Ecto neural progenitor cell (in vitro differentiated cells): ENCODE data around the gene DLGAP1.
"Not testable (repeated sequence)": the region's sequence is repeated elsewhere in the genome, so short reads cannot be mapped to it uniquely, and the experiment has no call there.

ENCODE experiments used
- DNase-seq: peaks from one replicate; pipeline ENCODE4 v3.0.0-alpha.2; 2018; ENCODE audit warnings: low spot score

Gene DLGAP1

GRCh38 chr18:4077204-4077603 is 377.9 kb downstream of the DLGAP1 start:
- DNase-seq: no peak

DNA sequence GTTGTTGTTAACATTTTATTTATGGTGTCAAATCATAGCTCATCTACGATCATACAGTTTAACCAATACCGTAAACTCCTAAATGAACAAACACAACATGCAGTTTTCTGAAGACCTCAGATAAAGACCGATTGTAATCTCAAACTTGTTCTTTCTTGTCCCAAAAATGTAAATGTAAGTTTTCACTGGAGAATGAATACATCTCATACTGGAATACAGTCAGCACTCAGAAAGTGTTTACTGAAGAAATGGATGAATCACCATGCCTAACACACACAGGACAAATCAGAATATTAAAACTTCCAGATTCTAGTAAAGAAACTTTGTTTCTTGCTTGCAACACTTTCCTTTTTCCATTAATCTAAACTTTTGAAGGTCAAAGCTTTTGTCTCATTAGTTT is 380.5 kb downstream of the DLGAP1 start:
- DNase-seq: no peak

DNA sequence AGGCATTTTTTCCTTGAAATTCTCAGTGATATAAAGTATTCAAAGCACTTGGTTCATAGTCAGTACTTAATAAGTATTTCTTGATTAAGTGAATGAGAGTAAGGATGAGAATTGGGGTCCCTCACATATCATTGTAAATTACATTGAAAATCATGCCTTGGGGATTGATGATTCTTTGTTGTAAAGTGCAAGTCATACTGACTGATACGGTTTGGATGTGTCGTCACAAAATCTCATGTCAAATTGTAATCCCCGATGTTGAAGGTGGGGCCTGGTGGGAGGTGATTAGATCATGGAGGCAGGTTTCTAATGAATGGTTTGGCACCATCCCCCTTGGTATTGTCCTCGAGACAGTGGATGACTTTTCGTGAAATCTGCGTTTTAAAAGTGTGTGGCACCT is 385.9 kb downstream of the DLGAP1 start:
- DNase-seq: no peak

GRCh38 chr18:4068552-4069158 is 386.5 kb downstream of the DLGAP1 start:
- no peak for DNase-seq

- DNase-seq: no peak
Measured at GRCh38 chr18:4063545-4063944, 391.6 kb downstream of the DLGAP1 start.

GRCh38 chr18:4060427-4061281 is 394.5 kb downstream of the DLGAP1 start:
- no peak for DNase-seq

DNA sequence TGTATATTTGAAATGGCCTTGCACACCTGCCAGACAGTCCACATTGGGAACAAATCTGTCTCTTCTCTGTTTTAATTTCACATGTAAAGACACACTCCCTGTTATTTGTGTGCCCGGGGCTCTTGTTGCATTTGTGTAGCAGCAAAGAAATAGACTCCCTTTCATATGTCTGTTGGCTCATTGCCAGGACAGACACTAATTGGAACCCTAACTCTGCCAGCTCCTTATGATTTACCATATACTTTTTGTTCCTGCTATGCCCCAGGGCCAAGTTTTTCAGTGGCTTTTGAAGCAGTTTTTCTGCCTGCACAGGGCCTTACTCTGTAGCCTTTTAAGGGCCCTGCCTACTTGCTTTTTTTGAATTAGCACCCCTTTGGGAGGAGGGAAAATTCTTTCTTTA is 396.9 kb downstream of the DLGAP1 start:
- DNase-seq: no peak

DNA sequence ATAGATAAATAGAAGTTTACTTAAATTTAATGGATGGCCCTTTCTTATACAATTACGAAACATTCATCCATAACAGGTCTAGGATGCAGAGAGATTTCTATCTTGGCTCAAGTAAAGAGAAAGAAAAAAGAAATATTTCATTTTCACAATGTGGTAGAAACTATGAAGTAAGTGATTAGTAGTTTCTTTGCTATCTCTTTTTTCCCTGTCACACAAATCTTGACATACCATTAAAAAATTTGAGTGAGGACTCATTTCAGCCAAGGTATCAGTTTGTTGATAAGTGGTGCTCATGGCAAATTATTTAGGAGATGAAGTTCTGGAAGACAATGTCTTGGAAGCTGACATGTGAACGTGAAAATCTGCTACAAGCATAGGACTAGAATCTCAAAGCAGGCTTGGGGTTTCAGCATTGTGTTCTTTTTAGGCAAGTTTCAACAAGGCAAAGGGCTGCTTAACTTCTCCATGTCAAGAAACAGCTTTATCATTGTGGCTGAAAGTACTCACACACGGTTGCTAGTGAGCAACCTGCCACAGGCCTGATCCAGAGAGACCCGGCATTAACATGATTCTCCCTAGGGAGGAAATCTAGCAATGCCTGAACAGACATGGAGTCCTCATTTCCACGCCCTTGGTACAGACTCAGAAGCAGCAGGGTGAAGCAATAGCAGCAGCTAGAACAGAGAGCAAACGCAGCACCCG is 414.6 kb downstream of the DLGAP1 start:
- DNase-seq: no peak

DNA sequence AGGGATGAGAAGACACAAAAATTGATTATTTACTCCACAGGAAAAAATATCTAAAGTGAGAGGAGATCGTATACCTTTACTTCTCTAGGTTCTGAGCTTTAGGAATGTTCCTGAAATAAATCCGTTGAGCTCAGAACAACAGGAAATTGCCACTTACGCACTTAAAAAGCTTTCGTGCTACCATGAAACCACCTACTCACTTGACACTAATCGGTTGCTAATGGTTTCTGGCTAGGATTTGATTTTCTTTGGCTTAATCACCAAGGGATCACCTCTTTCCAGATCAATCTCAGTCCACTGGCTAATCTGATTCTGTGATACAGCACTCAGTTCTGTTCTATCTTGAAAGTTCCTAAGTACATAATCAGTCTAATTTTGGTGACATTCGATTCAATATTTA is 419.6 kb downstream of the DLGAP1 start:
- DNase-seq: no peak

DNA sequence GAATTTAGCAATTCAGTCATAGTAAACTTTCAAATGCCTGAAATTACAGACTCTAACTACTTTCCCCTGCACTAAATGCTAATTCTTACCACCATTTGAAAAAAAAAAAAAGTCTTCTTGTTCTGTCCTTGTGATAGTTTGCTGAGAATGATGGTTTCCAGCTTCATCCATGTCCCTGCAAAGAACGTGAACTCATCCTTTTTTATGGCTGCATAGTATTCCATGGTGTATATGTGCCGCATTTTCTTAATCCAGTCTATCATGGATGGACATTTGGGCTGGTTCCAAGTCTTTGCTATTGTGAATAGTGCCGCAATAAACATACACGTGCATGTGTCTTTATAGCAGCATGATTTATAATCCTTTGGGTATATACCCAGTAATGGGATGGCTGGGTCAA is 420.3 kb downstream of the DLGAP1 start:
- DNase-seq: not testable (repeated sequence)

DNA sequence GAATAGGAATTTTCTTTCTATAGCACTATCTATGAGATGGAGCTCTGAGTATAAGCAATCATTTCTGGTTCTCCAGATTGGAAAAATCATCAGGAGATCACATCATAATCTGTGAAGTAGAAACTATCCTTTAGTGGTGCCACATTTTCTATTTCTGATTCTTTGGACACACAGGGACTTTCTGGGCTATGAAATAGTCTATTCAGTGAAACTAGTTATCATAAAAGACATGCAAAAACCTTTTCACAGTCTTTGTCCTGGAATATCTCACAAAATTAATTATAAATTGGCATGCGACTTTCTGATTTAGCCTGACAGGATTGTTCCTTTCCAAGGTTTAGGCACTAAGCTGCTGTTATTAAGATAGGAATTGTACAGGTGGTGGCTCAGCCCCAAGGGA is 428.6 kb downstream of the DLGAP1 start:
- no peak for DNase-seq

DNA sequence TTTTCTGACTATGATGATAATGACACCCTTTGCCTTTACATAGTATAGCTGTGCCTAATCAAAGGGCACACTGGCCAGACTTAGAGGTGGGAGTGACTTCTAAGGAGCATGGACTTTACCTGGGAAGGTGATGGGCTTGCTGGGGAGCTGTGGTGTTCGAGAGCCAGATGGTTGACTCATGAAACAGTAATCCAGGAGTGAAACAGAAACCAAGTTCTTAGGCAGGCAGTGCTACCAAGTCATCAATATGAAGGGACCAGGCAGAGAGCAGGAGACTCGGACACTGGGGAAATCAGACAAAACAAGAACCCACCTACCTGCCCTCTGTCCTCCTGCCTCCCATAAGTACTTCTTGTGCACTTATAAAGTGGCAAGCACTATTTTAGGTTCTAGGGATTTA is 430.4 kb downstream of the DLGAP1 start:
- DNase-seq: no peak

- DNase-seq: not testable (repeated sequence)
Measured at GRCh38 chr18:4022749-4023148, 432.4 kb downstream of the DLGAP1 start.

GRCh38 chr18:4020026-4020425 is 435.1 kb downstream of the DLGAP1 start:
- DNase-seq: no peak

GRCh38 chr18:4017480-4017879 is 437.6 kb downstream of the DLGAP1 start:
- DNase-seq: no peak

DNA sequence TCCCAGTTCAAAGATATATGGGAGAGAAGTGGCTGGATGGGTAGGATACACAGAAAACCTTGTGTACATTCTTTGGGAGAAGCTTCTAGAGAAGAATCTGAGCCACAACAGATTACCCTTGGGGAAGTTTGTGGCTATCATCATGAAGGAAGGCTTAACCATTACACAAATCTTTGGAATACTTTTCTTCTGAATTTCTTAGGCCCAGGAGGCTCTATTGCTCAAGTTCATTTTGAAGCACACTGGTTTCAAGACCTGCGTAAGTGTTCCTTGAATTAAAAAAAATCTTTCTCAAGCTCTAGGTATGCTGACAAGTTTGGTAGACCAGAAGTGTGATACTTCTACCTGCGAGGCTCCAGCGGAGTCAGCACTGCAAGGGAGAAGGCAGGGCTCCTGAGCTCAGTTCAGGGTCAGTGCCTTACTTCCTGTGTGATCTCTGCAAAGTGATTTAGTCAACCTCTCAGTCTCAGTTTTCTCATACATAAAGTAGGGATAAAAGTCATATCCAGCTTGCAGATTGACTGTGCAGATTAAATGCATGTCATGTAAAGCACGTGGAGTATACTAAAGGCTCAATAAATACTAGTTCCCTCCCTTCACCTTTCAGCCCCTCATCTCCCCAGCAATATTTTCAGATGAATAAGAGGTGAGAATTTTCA is 438.6 kb downstream of the DLGAP1 start:
- no peak for DNase-seq

GRCh38 chr18:4007846-4008245 is 447.3 kb downstream of the DLGAP1 start:
- no peak for DNase-seq

- no peak for DNase-seq
Measured at GRCh38 chr18:4004183-4004829, 450.8 kb downstream of the DLGAP1 start.

DNA sequence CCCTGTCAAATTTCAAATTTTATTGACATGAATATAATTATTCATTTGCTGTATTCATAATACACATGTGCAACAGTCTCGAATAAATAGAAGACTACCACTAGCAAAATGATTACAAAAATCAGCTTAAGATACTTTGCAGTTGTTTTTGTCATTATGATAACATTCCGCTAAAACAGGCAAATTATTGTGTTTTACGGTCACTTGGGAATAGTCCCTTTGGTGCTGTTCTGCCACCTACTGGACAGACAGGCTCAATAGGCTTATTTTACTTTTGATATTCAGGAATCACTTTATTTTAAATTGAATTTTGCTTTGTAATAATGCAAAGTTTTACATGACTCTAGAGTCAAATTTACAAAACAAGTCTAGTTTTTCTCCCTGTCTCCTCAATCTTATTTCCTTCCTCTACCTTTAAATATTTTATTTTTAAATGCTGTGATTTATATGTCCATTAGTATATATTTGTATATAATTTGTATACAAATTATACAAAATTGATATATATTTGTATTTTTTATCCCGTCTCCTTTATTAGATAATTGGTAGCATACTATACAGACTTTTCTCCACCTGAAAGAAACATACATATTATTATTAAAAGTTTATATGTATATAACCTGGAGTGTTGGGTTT is 456.3 kb downstream of the DLGAP1 start:
- DNase-seq: no peak

DNA sequence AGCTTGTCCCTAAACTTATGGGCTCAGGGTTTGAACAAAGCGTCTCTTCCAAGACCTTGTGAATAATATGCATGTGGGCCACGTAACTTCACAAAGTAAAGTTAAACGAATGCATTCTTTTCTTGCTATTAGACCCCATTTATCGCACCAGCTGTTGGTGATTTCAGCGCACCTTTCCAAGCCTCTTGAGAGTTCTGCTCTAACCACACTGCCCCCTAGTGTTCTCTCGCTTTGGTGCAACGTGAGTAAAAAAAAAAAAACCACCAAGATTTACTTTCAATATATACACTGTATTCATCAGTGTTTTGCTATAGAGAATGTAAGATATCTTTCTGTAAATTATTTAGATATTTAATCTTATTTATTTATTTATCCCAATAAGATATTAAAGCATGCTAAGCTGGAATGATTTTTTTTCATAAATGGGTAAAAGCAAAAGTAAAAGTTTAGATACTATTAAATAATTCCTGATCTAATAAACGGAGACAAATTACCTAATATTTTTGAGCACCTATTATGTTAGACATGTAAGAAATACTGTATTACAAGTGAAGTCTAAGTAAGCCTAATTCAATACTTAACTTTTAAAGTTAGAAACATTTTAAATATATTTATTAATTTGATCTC is 459.5 kb downstream of the DLGAP1 start:
- peak; percentile 55 for DNase-seq
